GM21717 (cell line): ENCODE data around the gene MTPN.

Source experiments
- ATAC-seq: cut with Tn5 transposase; IDR thresholded peaks from one replicate; pipeline ENCODE4 v1.9.1; 2021; ENCODE audit warnings: mild to moderate bottlenecking, moderate library complexity; ENCODE audit not compliant: unreplicated experiment

MTPN gene

GRCh38 chr7:135977007-135977741, at the start of gene MTPN:
TSS of gene MTPN (minus strand) at chr7:135977359. CDS start at chr7:135977100, 259 bp downstream.
- peak; percentile 54 for ATAC-seq

- no peak for ATAC-seq
These were observed 49.0 kb upstream of the MTPN start for GRCh38 chr7:136026209-136026608.

DNA sequence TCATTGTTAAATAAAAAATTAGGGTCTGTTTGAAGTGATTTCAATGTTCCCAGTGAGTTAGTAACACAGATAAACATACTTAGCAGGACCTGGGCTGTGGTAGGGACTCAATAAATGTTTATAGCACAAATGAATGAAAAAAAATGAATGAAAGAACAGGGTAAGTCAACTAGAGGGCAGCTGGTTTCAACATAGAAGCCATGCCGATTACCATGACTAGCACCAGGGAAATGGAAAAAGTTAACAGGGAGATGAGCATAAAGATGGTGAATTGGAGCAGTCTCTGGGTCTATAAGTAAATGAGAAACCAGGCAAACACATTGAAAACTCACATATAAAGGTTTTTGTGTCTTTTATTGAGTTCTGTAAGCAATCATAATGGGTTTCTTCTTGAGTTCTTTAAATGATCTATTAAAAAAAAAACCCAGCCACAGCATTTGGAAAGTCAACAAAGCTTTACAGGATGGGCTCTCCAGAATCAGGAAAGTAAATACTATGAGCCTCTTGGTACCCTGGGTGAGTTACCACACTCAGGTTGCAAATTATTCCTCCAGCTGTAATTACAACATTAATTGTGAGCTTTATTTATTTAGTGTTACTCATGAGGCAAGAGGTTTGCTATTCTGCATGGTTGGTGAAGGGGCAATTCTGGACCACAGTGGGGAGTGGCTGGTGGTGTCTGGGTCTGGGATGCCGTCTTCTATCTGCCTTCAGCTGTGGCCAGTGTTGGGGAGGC, 46.1 kb upstream of the MTPN start:
- no peak for ATAC-seq

DNA sequence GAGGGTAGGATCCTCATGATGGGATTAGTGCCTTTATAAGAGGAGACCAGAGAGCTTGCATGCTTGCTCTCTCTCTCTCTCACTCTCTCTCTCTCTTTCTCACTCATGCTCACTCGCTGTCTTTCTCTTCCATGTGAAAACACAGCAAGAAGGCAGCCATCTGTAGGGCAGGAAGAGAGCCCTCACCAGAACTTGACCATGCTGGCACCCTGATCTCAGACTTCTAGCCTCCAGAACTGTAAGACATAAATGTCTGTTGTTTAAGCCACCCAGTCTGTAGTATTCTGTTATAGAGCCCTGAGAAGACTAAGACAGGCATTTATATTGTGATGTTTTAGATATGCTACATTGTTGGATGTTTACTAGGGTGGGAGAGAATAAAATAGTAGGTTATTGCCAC, 43.4 kb upstream of the MTPN start:
- ATAC-seq: no peak

DNA sequence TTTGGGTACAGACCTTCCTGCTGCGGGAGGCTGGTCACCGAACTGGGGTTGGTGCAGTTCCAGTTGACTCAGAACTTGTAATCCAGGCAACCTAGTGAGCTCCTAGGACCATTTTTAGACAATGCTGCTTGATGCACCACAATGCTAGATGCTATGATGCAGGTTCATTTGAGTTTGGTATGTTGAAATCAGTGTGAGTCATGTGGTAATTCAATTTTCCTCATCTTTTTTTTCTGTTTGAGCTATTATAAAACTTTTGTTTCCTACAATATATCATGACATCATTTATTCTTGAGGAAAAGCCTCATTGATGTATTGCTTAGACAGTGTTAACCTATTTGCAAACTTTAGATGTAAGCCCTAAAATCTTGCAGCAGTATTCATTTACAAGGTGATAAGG, 40.9 kb upstream of the MTPN start:
- no peak for ATAC-seq

DNA sequence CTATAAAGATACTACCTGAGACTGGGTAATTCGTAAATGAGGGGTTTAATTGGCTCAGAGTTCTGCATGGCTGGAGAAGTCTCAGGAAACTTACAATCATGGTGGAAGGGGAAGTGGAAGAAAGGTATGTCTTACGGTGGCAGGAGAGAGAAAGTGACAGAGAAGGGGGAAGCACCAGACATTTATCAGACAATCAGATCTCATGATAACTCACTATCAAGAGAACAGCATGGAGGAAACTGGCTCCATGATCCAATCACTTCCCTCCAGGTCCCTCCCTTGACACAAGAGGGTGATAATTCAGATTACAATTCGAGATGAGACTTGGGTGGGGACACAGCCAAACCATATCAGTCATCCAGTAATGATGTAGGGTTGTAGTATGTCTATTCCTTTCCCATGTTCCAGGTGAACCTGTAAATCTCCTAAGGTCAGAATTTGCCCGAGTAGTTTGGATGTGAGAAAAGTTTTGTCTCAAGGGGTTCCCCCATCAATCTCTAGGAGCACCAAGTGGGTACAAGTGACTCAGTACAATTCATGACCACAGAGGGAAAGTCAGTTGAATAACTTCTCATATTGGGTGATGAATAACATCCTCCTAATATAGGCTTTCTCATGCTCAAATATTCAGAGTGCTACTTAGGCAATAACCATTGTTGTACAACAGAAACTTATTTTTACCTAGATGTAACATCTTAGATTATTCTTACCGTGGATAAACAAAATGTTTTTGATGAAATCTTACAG, 39.7 kb upstream of the MTPN start:
- no peak for ATAC-seq

- no peak for ATAC-seq
These were observed 38.5 kb upstream of the MTPN start for GRCh38 chr7:136015638-136016037.

DNA sequence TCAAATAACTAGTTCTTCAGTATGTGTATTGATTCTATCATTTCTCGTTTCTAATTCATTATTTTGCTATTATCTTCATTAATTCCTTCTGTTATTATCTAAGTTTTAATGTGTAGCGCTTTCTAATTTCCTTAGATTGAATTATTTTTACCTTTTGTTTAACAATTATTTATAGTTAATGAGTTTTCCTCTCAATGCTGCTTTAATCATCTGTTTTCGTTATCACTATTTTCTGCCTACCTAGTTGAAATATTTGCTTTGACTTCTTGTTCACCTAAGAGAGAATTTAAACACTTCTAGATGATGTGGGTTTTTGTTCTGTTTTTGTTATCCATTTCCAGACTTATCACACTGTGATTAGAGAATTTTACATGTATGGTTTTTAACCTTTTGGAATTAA, 37.5 kb upstream of the MTPN start:
- ATAC-seq: no peak

- no peak for ATAC-seq
These were observed 35.1 kb upstream of the MTPN start for GRCh38 chr7:136012238-136012637.

GRCh38 chr7:136009488-136010079, 32.4 kb upstream of the MTPN start:
- no peak for ATAC-seq

DNA sequence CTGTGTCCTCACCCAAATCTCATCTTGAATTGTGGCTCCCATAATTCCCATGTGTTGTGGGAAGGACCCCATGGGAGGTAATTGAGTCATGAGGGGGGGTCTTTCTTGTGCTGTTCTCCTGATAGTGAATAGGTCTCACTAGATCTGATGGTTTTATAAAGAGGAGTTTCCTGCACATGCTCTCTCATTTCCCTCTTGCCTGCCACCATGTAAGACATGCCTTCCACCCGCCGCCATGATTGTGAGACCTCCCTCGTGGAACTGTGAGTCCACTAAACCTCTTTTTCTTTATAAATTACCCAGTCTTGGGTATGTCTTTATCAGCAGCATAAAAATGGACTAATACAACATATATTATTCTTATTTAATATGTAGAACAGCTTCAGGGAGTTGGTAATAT, 29.0 kb upstream of the MTPN start:
- no peak for ATAC-seq

DNA sequence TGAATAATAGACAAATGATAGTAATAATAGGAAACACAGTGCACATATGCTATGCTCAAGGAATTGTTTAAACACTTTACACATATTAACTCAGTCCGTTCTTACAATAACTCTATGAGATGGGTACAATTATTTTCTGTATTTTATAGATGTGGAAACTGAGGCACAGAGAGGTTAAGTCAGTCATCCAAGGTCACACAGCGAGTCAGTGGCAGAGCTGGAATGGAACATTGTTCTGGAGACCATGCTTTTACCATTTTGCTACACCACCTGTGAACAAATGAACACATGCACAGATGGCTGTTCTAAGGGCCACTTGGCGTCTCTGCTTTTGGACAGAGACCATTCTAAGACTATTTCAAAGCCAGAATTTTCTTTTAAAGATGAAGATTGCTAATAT, 26.9 kb upstream of the MTPN start:
- no peak for ATAC-seq

DNA sequence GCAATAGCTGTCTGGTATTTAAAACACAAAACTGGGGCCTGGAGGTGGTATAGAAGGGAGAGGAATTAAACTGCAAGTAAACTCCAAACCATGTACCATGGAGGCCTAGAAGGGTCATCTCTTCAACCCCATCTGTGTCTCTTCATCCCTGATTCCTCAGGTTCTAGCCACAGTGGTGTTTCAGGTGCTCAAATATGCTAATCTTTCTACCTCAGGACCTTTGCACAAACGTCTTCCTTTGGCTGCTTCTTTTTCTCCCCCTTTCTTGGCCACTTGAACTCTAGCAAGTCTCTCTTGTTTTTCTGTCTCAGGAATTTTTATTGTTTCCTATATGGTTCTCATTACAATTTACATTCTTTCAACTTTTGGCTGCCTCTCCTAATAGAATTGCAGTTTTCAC, 25.6 kb upstream of the MTPN start:
- no peak for ATAC-seq

- no peak for ATAC-seq
These were observed 23.2 kb upstream of the MTPN start for GRCh38 chr7:136000288-136000913.

- ATAC-seq: no peak
These were observed 20.9 kb upstream of the MTPN start for GRCh38 chr7:135998081-135998480.

DNA sequence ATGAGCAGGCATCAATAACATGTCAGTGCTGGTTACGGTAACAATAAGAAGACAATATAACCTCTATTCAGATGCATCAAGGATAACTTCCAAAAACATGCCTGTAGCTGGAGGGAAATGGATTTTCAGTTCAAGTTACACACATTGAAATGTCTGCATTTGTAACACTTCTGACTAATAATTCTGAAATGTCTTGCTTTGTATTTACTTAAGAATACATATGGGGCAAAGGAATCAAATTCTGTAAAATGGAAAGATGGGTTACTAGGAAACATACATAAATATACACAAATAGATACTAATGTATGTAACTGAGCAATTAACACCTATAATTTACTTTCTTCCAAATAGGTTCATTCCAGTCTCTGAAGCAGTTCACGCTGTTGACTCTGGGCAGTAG, 18.6 kb upstream of the MTPN start:
- ATAC-seq: no peak

- ATAC-seq: no peak
These were observed 17.5 kb upstream of the MTPN start for GRCh38 chr7:135994466-135995205.

- peak; percentile 70 for ATAC-seq
These were observed 16.8 kb upstream of the MTPN start for GRCh38 chr7:135993950-135994349.

- no peak for ATAC-seq
These were observed 14.7 kb upstream of the MTPN start for GRCh38 chr7:135991906-135992305.

DNA sequence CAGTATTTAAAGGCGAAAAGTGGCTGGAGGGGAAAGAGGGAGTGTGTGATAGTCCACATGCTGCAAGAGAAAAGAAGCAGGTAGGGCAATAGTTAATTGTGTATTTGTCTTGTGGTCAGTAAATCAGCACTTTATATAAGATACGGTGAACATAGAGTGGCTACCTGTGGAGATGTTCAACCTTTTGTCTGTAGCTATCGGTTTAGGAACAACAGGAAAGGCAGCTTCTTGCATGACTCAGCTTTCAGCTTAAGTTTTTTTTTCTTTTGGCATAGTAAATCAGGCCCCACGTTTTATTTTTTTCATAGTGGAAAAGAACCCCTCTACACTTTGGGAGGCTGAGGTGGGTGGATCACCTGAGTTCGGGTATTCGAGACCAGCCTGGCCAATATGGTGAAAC, 14.2 kb upstream of the MTPN start:
- no peak for ATAC-seq
